ENCODE results near the gene ST3GAL6.

Gene ST3GAL6

DNA sequence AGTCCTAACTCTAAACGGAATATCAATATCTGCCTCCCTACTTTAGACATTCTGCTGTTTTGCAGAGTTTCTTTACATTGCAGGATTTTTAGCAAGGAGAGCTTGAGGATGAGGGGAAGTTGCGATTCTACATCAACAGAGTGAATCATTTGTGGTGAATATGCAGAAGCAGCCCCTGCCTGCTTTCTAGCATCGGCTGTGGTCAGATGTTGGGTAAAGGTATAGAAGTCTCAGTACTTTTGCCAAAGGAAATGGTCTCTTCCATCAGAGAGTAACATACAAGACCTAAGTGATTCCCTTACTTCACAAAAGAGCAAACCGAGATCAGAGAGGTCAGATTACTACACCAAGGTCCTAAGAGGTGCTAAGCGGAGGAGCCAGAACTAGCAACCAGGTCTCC, 15.2 kb downstream of the ST3GAL6 start:
- peak; percentile 88 for DNase-seq

DNA sequence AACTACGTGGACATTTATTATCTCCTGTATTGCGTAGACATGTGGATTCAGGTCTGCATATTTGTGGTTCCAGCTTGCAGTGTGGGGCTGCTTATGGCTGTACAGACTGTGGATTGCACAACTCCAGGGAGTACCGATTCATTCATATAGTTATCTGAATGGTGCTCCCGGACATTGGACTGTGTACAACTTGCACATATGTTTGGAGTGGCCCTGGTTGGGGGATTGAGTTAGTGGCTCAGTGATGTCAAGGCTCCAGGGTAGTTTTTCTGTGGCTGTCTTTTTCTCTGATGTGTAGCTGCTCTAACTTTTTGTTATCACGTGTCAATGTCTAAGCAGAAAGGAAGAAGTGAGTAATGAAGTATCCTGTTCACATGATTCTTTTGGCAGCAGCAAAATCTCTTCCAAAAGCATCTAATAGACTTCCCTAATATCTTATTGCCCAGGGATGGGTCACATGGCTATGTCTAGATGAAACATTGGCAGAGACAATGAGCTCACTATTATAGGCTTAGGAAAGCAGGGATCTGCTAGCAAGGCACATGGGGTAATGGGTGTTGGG, 15.8 kb downstream of the ST3GAL6 start:
- DNase-seq = peak; percentile 82

DNA sequence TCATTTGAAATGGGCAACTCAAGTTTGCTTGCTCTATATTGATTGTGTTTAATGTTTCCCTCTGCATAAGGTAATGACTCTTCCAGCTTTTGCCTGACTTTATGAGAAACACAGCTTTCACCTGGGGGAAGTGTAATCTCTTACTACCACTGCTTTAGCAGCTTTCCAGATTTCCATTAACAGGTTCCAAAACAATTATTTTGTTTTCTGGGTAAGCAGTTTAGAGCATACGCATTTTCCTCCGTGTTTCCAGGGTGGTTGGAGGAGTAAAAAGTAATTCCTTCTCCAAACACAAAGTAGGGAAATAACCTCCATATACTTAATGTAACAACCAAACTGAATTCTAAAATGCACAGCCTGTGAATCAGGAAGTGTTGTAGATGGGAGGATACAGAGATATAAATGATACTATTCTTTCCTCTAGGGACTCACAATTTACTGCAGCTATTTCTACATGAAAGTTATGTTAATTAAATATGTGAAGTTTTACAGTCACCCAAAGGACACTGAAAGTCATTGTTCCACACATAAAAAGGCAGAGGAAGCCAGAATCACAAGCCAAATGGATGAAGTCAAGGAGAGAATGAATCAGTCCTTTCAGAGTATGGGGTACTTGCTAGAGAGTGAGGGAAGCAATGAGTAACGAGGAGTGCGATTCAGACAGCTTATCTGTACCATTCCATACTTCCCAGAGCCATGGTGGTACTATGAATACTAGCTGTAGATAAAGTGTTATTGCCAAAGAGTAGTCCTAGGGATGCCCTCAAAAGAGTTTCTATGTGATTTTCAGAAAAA, 16.6 kb downstream of the ST3GAL6 start:
- no peak for DNase-seq

DNA sequence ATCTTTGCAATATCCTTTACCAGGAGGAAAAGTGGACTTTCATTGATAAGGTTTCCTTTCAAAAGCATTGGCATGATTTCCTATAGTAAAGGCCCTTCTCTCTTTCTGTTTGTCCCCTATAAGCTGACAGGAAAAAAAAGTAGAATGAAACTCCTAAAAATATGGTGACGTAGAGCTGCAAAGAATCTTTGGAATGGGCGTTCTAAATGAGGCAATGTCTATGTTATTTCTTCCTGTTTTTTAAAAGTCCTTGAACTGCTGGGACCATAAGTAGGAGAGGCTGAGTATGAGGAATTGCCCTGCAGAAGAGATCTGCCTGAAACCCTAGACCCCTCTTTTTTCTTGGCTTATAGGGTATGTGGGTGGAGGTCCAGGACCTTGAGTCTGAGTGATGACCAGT, 17.2 kb downstream of the ST3GAL6 start:
- no peak for DNase-seq

DNA sequence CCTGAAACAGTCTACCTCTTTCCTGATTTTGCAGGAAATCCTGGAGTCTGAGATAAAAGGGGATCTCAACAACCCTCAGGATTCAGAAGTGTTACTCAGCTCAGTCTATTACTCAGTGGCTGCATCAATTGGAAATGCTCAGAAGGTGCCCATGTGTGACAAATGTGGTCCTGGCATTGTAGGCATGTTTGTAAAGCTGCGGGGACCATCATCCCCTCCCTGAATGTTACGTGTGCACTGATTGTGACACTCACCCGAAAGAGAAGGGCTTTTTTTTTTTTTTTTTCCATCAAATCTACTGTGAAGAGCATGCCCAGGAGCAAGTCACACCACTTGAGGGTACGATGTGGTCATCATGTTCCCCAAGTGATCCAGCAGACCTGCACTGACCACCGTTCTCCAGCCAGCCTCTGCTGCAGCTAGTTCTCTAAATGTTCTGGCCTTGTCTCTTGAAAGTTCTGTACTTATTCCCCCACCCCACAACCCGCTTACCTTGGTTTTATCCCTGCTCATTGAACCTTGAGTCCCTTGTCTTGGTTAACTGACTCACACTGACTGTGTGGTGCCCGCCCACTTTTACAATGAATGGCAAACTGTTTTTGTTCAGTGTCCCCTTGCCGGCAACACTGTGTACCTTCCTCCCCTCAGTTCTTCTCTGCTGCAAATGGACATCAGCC, 19.8 kb downstream of the ST3GAL6 start:
- no peak for DNase-seq

DNA sequence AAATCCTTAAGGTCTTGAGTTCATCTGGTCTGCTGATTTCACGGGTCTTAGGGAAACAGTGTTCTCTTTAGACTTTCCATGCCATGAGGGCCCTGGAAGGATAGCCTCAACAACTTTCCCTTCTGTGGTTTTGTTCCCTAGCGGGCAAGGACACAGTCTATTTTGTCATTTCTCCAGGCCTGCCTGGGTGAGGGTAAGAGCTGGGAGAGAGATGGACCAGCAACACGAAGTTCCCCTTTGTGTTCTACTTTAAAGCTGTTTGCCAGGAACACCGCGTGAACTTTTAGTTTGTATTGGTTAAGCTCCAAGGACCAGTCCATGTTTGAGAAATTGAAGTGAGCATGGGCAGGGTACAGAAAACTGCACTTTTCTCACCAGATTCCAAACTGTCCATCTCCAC, 20.9 kb downstream of the ST3GAL6 start:
- peak; percentile 13 for DNase-seq

DNA sequence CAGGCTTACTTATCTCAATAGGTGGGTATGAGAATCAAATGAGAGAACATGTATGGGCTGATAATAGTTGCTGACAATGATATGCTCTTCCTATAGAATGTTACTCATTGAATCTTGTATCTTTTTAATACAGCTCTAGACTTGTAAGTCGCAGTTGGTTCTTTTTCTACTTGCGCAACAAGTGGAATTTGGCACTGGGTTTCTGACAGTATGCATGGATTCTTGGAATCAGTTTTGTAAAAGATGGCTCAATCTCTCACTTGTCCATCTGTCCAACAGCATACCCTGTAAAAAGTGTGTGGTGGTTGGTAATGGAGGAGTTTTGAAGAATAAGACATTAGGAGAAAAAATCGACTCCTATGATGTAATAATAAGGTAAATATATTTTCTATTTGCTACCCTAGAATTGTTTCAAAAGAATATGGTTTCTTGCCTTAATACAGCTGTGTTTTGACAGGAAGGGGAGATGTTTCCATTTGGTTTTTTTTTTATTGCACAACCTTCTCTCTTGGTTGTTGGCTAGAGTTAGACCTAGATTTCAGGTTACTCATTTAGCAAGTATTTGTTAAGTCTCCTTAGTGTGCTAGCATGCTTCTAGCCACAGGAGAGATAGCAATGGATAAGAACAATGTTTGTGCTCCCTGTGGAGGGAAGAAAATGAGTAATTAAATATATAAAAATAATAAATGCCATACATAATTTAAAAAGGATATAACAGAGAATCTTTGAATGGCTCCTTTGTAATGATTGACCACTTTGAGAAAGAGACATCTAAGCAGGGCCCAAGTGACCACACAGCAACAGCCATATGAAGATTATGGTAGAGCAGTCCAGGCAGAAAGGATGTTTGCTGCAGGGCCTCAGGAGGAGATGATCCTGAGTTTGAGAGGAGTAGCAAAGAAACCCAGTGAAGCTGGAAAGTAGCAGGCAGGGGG, 21.8 kb downstream of the ST3GAL6 start:
- DNase-seq = peak; percentile 87

DNA sequence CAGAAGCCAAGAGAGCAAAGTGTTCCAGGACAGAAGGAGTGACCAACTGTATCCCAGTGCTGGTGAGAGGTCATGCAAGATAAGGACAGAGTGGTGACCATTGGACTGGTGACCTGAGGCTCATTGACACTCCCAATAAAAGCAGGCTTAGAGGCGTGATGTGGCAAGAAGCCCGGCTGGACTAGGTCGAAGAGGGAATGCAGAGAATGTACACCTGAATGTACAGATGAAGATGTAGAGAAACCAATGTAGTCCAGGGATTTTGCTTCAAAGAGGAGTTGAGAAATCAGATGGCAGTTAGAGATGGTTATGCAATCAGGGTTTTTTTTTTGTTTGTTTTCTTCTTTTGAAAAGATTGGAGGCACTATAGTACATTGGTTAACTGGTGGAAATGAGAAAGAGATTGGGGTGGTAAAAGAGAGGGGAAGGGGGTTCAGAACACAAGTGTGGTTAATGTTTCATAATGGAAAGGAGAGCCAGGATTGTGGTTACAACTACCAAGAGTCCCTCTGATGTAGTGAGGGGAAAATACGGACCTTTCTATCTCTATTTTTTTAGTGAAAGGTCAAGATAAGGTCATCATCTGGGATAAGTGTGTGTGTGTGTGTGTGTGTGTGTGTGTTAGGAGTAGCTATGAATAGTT, 23.3 kb downstream of the ST3GAL6 start:
- DNase-seq = peak; percentile 97

DNA sequence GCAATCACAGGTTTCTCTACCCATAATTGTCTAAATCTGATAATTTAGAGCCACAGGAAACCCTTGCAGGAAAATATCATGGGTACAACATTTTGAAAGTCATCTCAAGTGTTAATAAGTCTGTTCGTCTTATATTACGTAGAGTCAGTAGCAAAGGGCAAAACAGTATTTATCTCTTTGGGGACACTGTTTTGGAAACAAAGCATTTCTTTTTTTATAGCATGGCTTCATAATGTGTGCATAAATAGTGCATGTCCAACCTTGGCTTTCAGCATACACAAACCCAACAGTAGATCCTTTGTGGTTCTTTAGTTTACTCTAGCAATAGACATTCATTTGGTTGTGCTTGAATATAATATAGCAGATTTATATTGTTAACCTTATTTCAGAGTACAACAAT, 24.0 kb downstream of the ST3GAL6 start:
- DNase-seq = no peak

DNA sequence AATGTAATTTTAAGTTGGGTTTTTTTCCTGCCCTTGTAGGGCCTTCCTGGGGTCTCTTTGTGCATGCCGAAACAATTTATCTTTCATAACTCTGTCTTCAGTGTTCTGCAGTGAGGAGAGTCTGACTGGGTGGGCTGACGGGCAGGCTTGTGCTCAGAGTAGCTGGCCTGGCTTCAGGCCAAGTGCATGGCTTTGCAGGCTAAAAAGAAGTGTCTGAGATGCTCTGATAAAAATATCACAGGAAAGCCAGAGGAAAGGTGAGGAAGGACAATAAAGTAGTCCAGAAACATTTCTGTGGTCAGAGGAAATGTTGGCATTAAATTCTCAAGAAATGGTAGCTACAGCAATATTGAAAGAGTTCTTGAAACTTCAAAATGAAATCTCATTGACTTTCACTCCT, 25.5 kb downstream of the ST3GAL6 start:
- DNase-seq = no peak

DNA sequence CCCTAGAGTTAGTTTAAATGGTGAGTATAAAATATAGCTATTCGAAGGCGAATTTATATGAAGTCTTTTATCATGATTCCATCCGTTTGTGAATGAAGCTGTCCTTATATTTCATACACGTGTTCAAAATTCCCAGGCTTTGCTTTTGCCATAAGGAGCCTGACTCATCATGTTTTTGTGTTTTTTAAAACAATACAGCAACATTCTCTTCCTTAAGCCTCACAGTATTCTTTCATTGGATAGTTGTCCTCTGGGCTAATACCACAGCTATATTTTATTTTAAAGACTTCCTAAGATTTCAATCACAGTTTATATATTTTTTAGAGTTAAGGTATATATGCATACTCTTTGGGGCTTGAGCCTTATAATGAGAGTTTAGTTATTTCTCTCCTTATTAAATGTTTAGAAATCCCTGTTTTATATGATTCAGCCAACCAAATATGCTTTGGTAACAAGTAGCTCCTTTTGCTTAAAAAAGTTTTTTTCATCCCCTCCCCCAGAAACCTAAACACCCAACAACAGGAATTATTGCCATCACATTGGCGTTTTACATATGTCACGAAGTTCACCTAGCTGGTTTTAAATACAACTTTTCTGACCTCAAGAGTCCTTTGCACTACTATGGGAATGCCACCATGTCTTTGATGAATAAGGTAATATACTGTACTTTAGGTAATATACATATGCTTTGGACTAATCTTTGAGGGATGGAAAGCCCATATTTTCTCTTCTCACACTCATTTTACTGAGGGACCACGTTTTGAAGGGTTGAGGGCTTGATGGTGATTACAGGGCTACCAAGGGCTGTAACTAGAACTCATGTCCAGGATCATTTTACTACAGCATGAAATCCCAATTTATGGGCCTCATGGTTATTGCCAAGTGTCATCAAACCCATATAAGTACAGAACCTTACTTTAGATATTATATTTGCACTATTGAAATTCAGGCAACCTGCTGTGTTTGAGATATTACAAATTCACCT, 28.5 kb downstream of the ST3GAL6 start:
- no peak for DNase-seq

DNA sequence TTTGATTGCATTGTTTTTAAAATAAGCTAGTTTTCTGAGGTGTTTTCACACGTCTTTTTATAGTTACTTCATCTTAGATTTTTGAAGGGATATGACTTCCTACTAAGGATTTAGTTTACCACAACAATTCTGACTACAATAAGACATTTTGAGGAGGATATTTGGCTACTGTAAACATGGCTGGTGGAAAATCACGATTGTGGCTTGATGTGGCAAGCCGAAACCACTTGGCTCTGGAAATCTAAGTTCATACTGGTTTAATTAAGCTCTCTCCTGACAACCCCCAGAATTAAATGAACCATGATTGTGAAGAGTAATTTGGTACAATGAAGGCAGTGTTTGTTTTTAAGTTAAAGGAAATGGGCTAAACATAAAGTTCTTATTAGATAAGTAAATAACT, 30.8 kb downstream of the ST3GAL6 start:
- no peak for DNase-seq

DNA sequence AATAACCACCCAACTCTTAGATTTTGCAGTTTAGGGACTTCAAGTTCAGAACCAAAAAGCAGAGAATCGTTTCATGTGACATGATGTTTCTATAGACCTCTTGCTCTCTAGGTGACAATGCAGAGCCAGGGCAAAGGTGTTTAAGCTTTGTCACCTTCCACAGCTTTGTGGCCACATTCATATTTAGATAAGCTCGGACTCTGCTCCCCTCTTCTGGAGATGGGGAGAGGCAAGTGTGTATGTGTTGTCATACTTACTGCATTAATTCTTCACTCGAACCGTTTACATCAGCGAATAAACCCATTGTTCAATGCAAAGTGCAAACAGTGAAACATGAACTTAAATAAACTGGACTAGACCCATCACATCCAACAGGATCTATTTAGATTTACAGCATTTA, 33.2 kb downstream of the ST3GAL6 start:
- DNase-seq = no peak

DNA sequence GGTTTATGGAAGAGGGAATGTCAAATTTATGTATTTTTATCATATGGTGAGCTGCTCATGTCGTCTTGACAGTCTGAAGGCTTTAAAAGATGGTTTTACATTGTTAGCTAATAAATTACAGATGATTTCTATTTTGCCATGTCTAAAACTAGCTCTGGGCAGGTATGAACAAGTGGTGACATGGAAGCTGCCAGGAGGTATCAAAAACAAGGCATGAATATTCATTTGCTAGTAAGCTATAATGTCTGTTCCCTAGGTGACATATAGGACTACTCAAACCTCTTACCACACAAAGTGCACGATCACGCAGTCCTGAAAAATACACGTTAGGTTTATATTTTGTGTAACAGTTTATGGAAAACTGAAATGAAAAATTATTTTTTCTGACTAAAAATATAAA, 34.8 kb downstream of the ST3GAL6 start:
- DNase-seq = no peak

DNA sequence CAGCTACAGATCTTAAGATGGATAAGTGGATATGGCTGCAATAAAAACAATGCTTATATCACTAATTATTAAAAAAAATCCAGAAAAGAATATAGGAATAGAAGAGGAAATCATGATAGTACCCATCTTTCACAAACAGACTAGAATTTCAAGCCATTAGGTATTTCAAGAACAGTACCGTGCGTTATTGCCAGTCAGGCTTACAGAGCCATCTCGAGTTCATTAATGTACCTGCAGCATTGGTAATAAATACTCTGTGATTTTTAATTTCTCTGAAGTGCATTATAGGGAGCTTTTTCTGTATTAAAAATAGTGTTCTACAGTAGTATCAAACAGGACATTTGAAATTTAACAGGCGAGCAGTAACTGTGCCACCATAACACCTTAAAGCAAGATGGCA, 35.7 kb downstream of the ST3GAL6 start:
- DNase-seq = no peak

DNA sequence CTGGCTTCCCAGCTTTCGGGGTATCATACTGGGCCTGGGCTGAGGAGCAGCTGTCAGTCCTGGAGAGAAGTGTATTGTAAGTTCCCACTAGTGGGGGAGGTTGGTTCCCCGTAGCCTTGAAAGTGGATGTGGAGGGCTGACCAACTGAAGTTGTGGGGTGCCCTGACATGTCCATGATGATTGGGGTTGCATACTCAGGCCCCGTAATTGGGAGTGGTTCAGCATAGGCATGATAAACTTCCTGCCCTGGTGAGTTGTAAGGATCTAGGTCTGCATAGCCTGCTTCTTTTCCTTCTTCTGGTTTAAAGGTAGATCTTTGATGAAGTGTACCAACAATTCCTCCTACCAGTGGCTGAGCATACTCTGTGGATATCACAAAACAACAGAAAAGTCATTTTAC, 36.3 kb downstream of the ST3GAL6 start:
- DNase-seq = no peak

DNA sequence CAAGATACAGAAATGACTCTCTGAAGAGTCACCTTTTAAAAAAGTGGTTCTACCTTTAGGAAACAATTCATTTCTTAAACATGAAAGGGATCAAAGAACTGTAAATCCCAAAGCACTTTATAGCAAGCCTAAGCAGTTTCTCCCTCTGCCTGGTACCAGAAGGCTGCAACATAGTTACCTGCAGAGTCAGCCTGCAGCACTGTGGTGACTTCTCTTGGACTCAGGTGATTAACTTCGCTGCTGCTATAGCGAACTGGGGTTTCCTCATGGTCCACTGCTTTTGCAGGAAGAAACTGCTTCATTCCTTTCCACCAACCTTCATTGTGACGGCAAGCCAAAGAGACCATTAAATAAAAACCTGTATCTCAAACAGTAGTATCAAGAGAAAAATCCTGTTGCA, 37.3 kb downstream of the ST3GAL6 start:
- no peak for DNase-seq

DNA sequence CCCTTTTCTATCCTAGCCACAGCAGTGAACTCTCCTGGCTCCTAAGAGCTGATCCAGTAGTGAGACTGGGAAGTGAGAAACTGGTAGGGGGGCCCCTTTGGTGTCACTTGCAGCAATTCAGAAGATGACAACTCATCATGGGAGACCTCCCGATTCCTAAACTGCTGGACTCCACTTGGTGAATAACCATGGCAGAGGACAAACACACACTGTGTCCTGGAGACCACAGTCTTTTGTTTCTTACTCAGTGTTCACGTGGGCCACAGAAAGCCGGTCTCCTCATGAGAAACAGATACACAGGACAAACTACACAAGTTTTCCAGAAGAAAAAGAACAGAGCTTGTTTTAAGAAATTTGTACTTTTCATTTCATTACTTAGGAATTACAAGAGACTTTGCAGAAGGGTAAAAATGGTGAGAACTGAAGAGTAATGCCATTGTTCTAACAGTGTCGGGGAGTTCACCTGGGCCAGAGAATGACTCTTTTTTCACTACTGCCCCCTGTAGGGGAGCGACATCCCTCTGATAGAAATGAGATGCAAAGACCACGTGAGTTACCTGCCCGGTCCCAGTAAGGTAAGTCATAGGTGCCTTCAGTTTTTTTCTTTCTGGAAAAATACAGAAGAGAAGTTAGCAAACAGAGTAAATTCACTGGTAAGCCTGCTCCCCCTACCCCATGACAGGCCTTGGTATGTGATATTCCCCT, 38.1 kb downstream of the ST3GAL6 start:
- DNase-seq = no peak

DNA sequence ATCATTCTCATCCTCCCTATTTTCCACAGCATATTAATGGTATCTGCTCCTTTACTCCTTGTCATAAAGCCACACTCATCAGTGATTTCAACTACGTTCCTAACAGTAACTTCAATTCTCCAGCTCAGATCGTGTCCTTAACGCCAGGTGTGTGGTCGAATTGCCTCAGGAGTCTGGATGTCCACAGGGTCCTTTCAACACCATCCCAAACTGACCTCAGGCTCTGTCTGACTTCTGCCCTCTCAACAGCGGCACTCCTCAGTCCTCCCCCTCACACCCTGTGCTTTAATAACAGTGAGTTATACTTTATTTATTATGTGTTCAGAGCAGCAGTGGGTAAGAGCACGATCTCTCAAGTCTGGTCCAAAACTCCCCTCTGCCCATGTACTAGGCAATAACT, 42.4 kb downstream of the ST3GAL6 start:
- no peak for DNase-seq

DNA sequence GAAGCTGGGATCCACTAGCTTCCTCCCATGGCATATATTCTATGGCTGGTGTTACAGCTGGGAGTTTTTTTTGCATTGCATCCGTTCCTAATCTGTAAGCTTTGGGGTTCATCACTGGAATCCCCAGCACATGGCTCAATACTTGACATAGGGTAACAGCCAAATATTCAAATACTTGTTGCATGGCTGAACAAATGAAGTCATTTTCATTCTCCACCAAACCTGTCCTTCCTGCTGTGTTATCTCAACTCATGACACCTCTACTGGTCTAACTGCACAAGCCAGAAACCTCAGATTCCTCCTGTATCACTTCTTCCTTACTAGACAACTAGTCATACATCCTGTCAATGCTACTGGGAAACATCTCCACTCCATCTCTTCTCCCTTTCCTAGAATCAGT, 43.4 kb downstream of the ST3GAL6 start:
- no peak for DNase-seq

DNA sequence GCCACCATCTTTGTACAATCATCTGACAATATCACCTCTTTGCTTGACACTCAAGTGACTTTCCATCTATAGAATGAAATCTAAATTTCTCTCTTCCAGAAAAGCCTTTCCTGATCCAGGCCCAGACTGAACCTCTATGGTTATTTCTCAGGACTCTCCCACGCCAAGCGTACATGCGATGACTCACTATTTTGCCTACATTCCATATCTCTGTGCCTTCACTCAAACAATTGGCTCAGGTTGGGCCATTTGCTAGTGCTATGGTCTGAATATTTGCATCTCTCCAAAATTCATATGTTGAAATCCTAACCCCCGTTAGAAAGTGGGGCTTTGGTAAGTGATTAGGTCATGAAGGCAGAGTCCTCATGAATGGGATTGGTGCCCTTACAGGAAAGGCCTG, 43.9 kb downstream of the ST3GAL6 start:
- no peak for DNase-seq

Measured in MV-4-11 (cell line).